OCI-LY3 (cell line): ENCODE results near the gene RNGTT.

ENCODE experiments used
- CTCF ChIP-seq: fragments of 200-600, 300-600 bp; sonication (generic); IDR thresholded peaks from 2 replicates; pipeline ENCODE4 v1.5.1; 2014; ENCODE audit warnings: antibody characterized with exemption, low read length, low read depth
- EZH2phosphoT487 ChIP-seq: fragments of 200-600 bp; shearing (Covaris generic); IDR thresholded peaks from 2 replicates; pipeline ENCODE4 v1.6.1; 2018; ENCODE audit warnings: antibody characterized with exemption, mixed run types, low read depth

GRCh38 chr6:88982720-88983119, 19.3 kb upstream of the RNGTT start:
- TF ChIP-seq CTCF (peak; percentile 75), EZH2phosphoT487 (no peak)
